Skeletal muscle satellite cell (primary cell): ENCODE results near the gene OPCML.

Experiments used
- H3K27me3 ChIP-seq: 2 replicates; pipeline ENCODE4 v1.7.0; 2013; ENCODE audit warnings: low read length; ENCODE audit not compliant: control insufficient read depth, insufficient read depth
- H3K36me3 ChIP-seq: 2 replicates; pipeline ENCODE4 v1.7.0; 2013; ENCODE audit warnings: mild to moderate bottlenecking, control low read depth, low read length; ENCODE audit not compliant: insufficient read depth
- H3K4me1 ChIP-seq: 2 replicates; pipeline ENCODE4 v1.7.0; 2013; ENCODE audit warnings: low read length; ENCODE audit not compliant: control insufficient read depth, insufficient read depth
- H3K4me2 ChIP-seq: 2 replicates; pipeline ENCODE4 v1.7.0; 2013; ENCODE audit warnings: mild to moderate bottlenecking, low read length
- H3K4me3 ChIP-seq: 2 replicates; pipeline ENCODE4 v1.7.0; 2013; ENCODE audit warnings: low read length
- H3K9ac ChIP-seq: 2 replicates; pipeline ENCODE4 v1.7.0; 2013; ENCODE audit warnings: mild to moderate bottlenecking, low read depth, low read length, moderate library complexity
- H3K9me3 ChIP-seq: replicated peaks from 2 replicates; pipeline ENCODE4 v1.7.0; 2013; ENCODE audit warnings: mild to moderate bottlenecking, control low read depth, low read length

OPCML gene

GRCh38 chr11:133222425-133223330 lies 309.6 kb downstream of the OPCML start:
- Histone ChIP-seq H3K4me2 (no peak overlapping the region), H3K9ac (no peak overlapping the region), H3K4me3 (no peak overlapping the region), H3K27me3 (no peaks in the 10 kb centered on the region), H3K9me3 (peaks cover 19% of the 10 kb centered on the region), H3K36me3 (no peaks in the 10 kb centered on the region), H3K4me1 (no peaks in the 10 kb centered on the region)

- Histone ChIP-seq H3K9me3 (peaks cover 19% of the 10 kb centered on the region), H3K4me1 (no peaks in the 10 kb centered on the region), H3K9ac (no peak overlapping the region), H3K4me3 (no peak overlapping the region), H3K27me3 (no peaks in the 10 kb centered on the region), H3K4me2 (no peak overlapping the region), H3K36me3 (no peaks in the 10 kb centered on the region)
Observed at GRCh38 chr11:133219543-133219942, 312.8 kb downstream of the OPCML start.

- H3K9ac ChIP-seq: no peak overlapping the region
- no peaks in the 10 kb centered on the region for H3K27me3 ChIP-seq
- H3K9me3 ChIP-seq: peaks cover 12% of the 10 kb centered on the region
- no peak overlapping the region for H3K4me3 ChIP-seq
- no peaks in the 10 kb centered on the region for H3K36me3 ChIP-seq
- no peaks in the 10 kb centered on the region for H3K4me1 ChIP-seq
- no peak overlapping the region for H3K4me2 ChIP-seq
Observed at GRCh38 chr11:133216813-133217212, 315.5 kb downstream of the OPCML start.

- H3K4me1 ChIP-seq: no peaks in the 10 kb centered on the region
- no peak overlapping the region for H3K4me3 ChIP-seq
- no peak overlapping the region for H3K4me2 ChIP-seq
- no peaks in the 10 kb centered on the region for H3K36me3 ChIP-seq
- H3K27me3 ChIP-seq: no peaks in the 10 kb centered on the region
- H3K9me3 ChIP-seq: peaks cover 7% of the 10 kb centered on the region
- H3K9ac ChIP-seq: no peak overlapping the region
Observed at GRCh38 chr11:133215596-133216230, 316.6 kb downstream of the OPCML start.

GRCh38 chr11:133214646-133215045 lies 317.7 kb downstream of the OPCML start:
- Histone ChIP-seq H3K9me3 (peaks cover 7% of the 10 kb centered on the region), H3K4me2 (no peak overlapping the region), H3K36me3 (no peaks in the 10 kb centered on the region), H3K4me3 (no peak overlapping the region), H3K27me3 (no peaks in the 10 kb centered on the region), H3K9ac (no peak overlapping the region), H3K4me1 (no peaks in the 10 kb centered on the region)

GRCh38 chr11:133212201-133212600 lies 320.1 kb downstream of the OPCML start:
- no peak overlapping the region for H3K4me2 ChIP-seq
- H3K36me3 ChIP-seq: no peaks in the 10 kb centered on the region
- no peaks in the 10 kb centered on the region for H3K4me1 ChIP-seq
- no peaks in the 10 kb centered on the region for H3K9me3 ChIP-seq
- no peaks in the 10 kb centered on the region for H3K27me3 ChIP-seq
- no peak overlapping the region for H3K9ac ChIP-seq
- no peak overlapping the region for H3K4me3 ChIP-seq

GRCh38 chr11:133207995-133208394 lies 324.3 kb downstream of the OPCML start:
- Histone ChIP-seq H3K9me3 (peaks cover 3% of the 10 kb centered on the region), H3K4me2 (no peak overlapping the region), H3K4me3 (no peak overlapping the region), H3K27me3 (no peaks in the 10 kb centered on the region), H3K9ac (no peak overlapping the region), H3K4me1 (no peaks in the 10 kb centered on the region), H3K36me3 (no peaks in the 10 kb centered on the region)

- Histone ChIP-seq H3K4me3 (no peak overlapping the region), H3K9me3 (peaks cover 8% of the 10 kb centered on the region), H3K36me3 (no peaks in the 10 kb centered on the region), H3K4me1 (no peaks in the 10 kb centered on the region), H3K4me2 (no peak overlapping the region), H3K9ac (no peak overlapping the region), H3K27me3 (no peaks in the 10 kb centered on the region)
Observed at GRCh38 chr11:133206313-133207005, 325.8 kb downstream of the OPCML start.

- no peaks in the 10 kb centered on the region for H3K36me3 ChIP-seq
- H3K4me1 ChIP-seq: no peaks in the 10 kb centered on the region
- H3K9me3 ChIP-seq: peaks cover 11% of the 10 kb centered on the region
- H3K4me3 ChIP-seq: no peak overlapping the region
- H3K27me3 ChIP-seq: no peaks in the 10 kb centered on the region
- no peak overlapping the region for H3K4me2 ChIP-seq
- no peak overlapping the region for H3K9ac ChIP-seq
Observed at GRCh38 chr11:133204158-133204557, 328.1 kb downstream of the OPCML start.

- Histone ChIP-seq H3K9ac (no peak overlapping the region), H3K27me3 (no peaks in the 10 kb centered on the region), H3K4me1 (no peaks in the 10 kb centered on the region), H3K4me2 (no peak overlapping the region), H3K9me3 (peaks cover 11% of the 10 kb centered on the region), H3K36me3 (no peaks in the 10 kb centered on the region), H3K4me3 (no peak overlapping the region)
Observed at GRCh38 chr11:133202816-133203215, 329.5 kb downstream of the OPCML start.

- Histone ChIP-seq H3K9me3 (peaks cover 8% of the 10 kb centered on the region), H3K9ac (no peak overlapping the region), H3K4me2 (no peak overlapping the region), H3K36me3 (no peaks in the 10 kb centered on the region), H3K4me1 (no peaks in the 10 kb centered on the region), H3K27me3 (no peaks in the 10 kb centered on the region), H3K4me3 (no peak overlapping the region)
Observed at GRCh38 chr11:133198438-133198837, 333.9 kb downstream of the OPCML start.
